H9 (cell line): ENCODE results near the gene PRR23E. TPM values are rescaled to one million over a fixed set of nuclear protein-coding genes. Genes with fewer than 3 reads are reported as not detected.
A peak's percentile ranks its signal among the peaks of the same experiment; 100 is the strongest.

ENCODE experiments used
- DNase-seq: peaks from one replicate; pipeline ENCODE4 v3.0.0-alpha.2; 2017
- H2AFZ ChIP-seq: one replicate; pipeline ENCODE4 v1.6.1; 2013; ENCODE audit warnings: mild to moderate bottlenecking, low read length, control low read depth, moderate library complexity
- H2AK5ac ChIP-seq: 2 replicates; pipeline ENCODE4 v1.6.1; 2013; ENCODE audit warnings: low read length, control low read depth, mixed read lengths; ENCODE audit not compliant: insufficient read length
- H2BK120ac ChIP-seq: one replicate; pipeline ENCODE4 v1.6.1; 2013; ENCODE audit warnings: low read depth, mild to moderate bottlenecking, low read length, control low read depth, inconsistent platforms; ENCODE audit not compliant: poor library complexity, severe bottlenecking
- H2BK12ac ChIP-seq: 2 replicates; pipeline ENCODE4 v1.6.1; 2013; ENCODE audit warnings: low read length, control low read depth, mixed read lengths, low read depth; ENCODE audit not compliant: insufficient read length
- H2BK15ac ChIP-seq: 2 replicates; pipeline ENCODE4 v1.6.1; 2013; ENCODE audit warnings: low read depth, low read length, control low read depth
- H2BK20ac ChIP-seq: one replicate; pipeline ENCODE4 v1.6.1; 2013; ENCODE audit warnings: low read depth, mild to moderate bottlenecking, low read length, control low read depth, inconsistent platforms; ENCODE audit not compliant: poor library complexity, severe bottlenecking
- H2BK5ac ChIP-seq: 2 replicates; pipeline ENCODE4 v1.6.1; 2013; ENCODE audit warnings: low read length, control low read depth, mixed read lengths; ENCODE audit not compliant: insufficient read length
- H3K14ac ChIP-seq: 2 replicates; pipeline ENCODE4 v1.6.1; 2013; ENCODE audit warnings: low read length, control low read depth; ENCODE audit not compliant: insufficient read depth
- H3K18ac ChIP-seq: 2 replicates; pipeline ENCODE4 v1.6.1; 2013; ENCODE audit warnings: low read depth, mild to moderate bottlenecking, mixed read lengths, low read length, control low read depth; ENCODE audit not compliant: insufficient read length
- H3K23ac ChIP-seq: 2 replicates; pipeline ENCODE4 v1.6.1; 2013; ENCODE audit warnings: low read length, control low read depth, mixed read lengths, low read depth; ENCODE audit not compliant: insufficient read length
- H3K23me2 ChIP-seq: 2 replicates; pipeline ENCODE4 v1.6.1; 2013; ENCODE audit warnings: low read depth, mild to moderate bottlenecking, mixed read lengths, low read length, control low read depth; ENCODE audit not compliant: insufficient read length, poor library complexity, severe bottlenecking
- H3K27ac ChIP-seq: 2 replicates; pipeline ENCODE4 v1.5.1; 2013; ENCODE audit warnings: low read length, control low read depth, mixed read lengths, low read depth; ENCODE audit not compliant: insufficient read length
- H3K27me3 ChIP-seq: 2 replicates; pipeline ENCODE4 v1.6.1; 2013; ENCODE audit warnings: low read length, control low read depth, inconsistent platforms; ENCODE audit not compliant: insufficient read depth
- H3K4ac ChIP-seq: 2 replicates; pipeline ENCODE4 v1.6.1; 2013; ENCODE audit warnings: low read depth, mild to moderate bottlenecking, control low read depth, inconsistent platforms, low read length, moderate library complexity
- H3K4me1 ChIP-seq: 2 replicates; pipeline ENCODE4 v1.6.1; 2013; ENCODE audit warnings: low read length, control low read depth, inconsistent platforms; ENCODE audit not compliant: insufficient read depth
- H3K4me2 ChIP-seq: 2 replicates; pipeline ENCODE4 v1.6.1; 2013; ENCODE audit warnings: low read length, control low read depth, mixed read lengths; ENCODE audit not compliant: insufficient read length, insufficient read depth
- H3K56ac ChIP-seq: 2 replicates; pipeline ENCODE4 v1.6.1; 2013; ENCODE audit warnings: low read depth, mild to moderate bottlenecking, mixed read lengths, low read length, control low read depth; ENCODE audit not compliant: insufficient read length
- H3K79me1 ChIP-seq: 2 replicates; pipeline ENCODE4 v1.6.1; 2013; ENCODE audit warnings: low read depth, mild to moderate bottlenecking, moderate library complexity, low read length, control low read depth, inconsistent platforms; ENCODE audit not compliant: insufficient read depth, poor library complexity, severe bottlenecking
- H3K79me2 ChIP-seq: 2 replicates; pipeline ENCODE4 v1.6.1; 2013; ENCODE audit warnings: low read length, control low read depth, inconsistent platforms; ENCODE audit not compliant: insufficient read depth
- H3K9ac ChIP-seq: 2 replicates; pipeline ENCODE4 v1.6.1; 2013; ENCODE audit warnings: low read length, control low read depth, mixed read lengths; ENCODE audit not compliant: insufficient read length; ENCODE audit errors: extremely low read depth
- H3K9me3 ChIP-seq: one replicate; pipeline ENCODE4 v1.6.1; 2013; ENCODE audit warnings: low read depth, low read length, inconsistent platforms; ENCODE audit not compliant: control insufficient read depth
- H3T11ph ChIP-seq: one replicate; pipeline ENCODE4 v1.6.1; 2013; ENCODE audit warnings: mild to moderate bottlenecking, low read length, control low read depth, inconsistent platforms
- H4K20me1 ChIP-seq: one replicate; pipeline ENCODE4 v1.6.1; 2013; ENCODE audit not compliant: control insufficient read depth, insufficient read length, insufficient read depth
- H4K5ac ChIP-seq: 2 replicates; pipeline ENCODE4 v1.6.1; 2013; ENCODE audit warnings: low read depth, mild to moderate bottlenecking, mixed read lengths, low read length, control low read depth; ENCODE audit not compliant: insufficient read length
- H4K8ac ChIP-seq: replicated peaks from 2 replicates; pipeline ENCODE4 v1.6.1; 2013; ENCODE audit warnings: low read length, control low read depth, mixed read lengths, low read depth; ENCODE audit not compliant: insufficient read length
- H4K91ac ChIP-seq: 2 replicates; pipeline ENCODE4 v1.6.1; 2013; ENCODE audit warnings: low read depth, mild to moderate bottlenecking, moderate library complexity, mixed read lengths, low read length, control low read depth; ENCODE audit not compliant: insufficient read length
- H3K27ac Mint-ChIP-seq, 3 experiments: 2 replicates in 2 of 3; 3 replicates in 1 of 3; pipeline ENCODE4 v1.8.0; 2020 to 2021; ENCODE audit warnings: mixed read lengths in 3 of 3, mild to moderate bottlenecking in 1 of 3, moderate library complexity in 1 of 3
- H3K27me3 Mint-ChIP-seq: 2 replicates; pipeline ENCODE4 v1.8.0; 2021; ENCODE audit warnings: low read depth, mild to moderate bottlenecking, moderate library complexity, mixed read lengths
- H3K36me3 Mint-ChIP-seq, 3 experiments: 2 replicates in 2 of 3; 3 replicates in 1 of 3; pipeline ENCODE4 v1.8.0; 2020 to 2021; ENCODE audit warnings: low read depth in 3 of 3, mixed read lengths in 3 of 3; ENCODE audit not compliant: insufficient read depth in 1 of 3
- H3K4me1 Mint-ChIP-seq, 2 experiments: 2 replicates each; pipeline ENCODE4 v1.8.0; 2020; ENCODE audit warnings: mixed read lengths in 2 of 2
- H3K4me3 Mint-ChIP-seq, 2 experiments: 2 replicates in 1 of 2; 3 replicates in 1 of 2; pipeline ENCODE4 v1.8.0; 2020 to 2021; ENCODE audit warnings: mild to moderate bottlenecking in 2 of 2, mixed read lengths in 2 of 2, moderate library complexity in 1 of 2
- H3K9me3 Mint-ChIP-seq, 2 experiments: 2 replicates in 1 of 2; 3 replicates in 1 of 2; pipeline ENCODE4 v1.8.0; 2020; ENCODE audit warnings: mild to moderate bottlenecking in 2 of 2, mixed read lengths in 2 of 2, moderate library complexity in 1 of 2
- CTCF ChIP-seq: fragments of 200-600 bp; sonication (generic); conservative IDR thresholded peaks from 3 replicates; pipeline ENCODE4 v1.8.0; 2021; ENCODE audit warnings: antibody characterized with exemption, mild to moderate bottlenecking
- WGBS: extraction: QIAGEN DNeasy Blood & Tissue Kit; methylation state at CpG from one replicate; pipeline ENCODE4 v1.1.7; 2013; ENCODE audit warnings: missing lambda C conversion rate, low lambda C conversion rate, mixed read lengths; ENCODE audit not compliant: insufficient read length; ENCODE audit errors: extremely low coverage; 5-methylcytosine and 5-hydroxymethylcytosine counted together
- total RNA-seq: library from RNA; stranded (reverse); gene quantifications from 2 replicates; pipeline ENCODE4 v1.2.1, GENCODE V29; 2021

Gene PRR23E
- total RNA-seq, 1 experiment from 2014 or later: not detected

GRCh38 chr3:127171320-127171719 is 21.6 kb upstream of the PRR23E start:
- Histone ChIP-seq H2AFZ (no peak overlapping the region), H3K14ac (no peak overlapping the region), H2BK20ac (no peak overlapping the region), H2BK15ac (no peak overlapping the region), H3K4ac (no peak overlapping the region), H4K8ac (no peak overlapping the region), H3K56ac (no peak overlapping the region), H2AK5ac (no peak overlapping the region), H3K9ac (no peak overlapping the region), H3T11ph (no peak overlapping the region), H3K18ac (no peak overlapping the region), H2BK5ac (no peak overlapping the region), H2BK120ac (no peak overlapping the region), H3K23ac (no peak overlapping the region), H4K5ac (no peak overlapping the region), H4K91ac (no peak overlapping the region), H3K27me3 (no peaks in the 10 kb centered on the region), H2BK12ac (no peak overlapping the region), H3K27ac (no peak overlapping the region), H3K23me2 (no peaks in the 10 kb centered on the region), H3K9me3 (no peaks in the 10 kb centered on the region), H3K4me1 (no peaks in the 10 kb centered on the region; the same call in 1 of the 2 replicates), H3K79me1 (no peaks in the 10 kb centered on the region), H3K79me2 (no peaks in the 10 kb centered on the region), H3K4me2 (no peak overlapping the region), H4K20me1 (no peaks in the 10 kb centered on the region)
- Mint-ChIP-seq H3K36me3 (no peaks in the 10 kb centered on the region), H3K9me3 (no peaks in the 10 kb centered on the region), H3K4me1 (peaks cover 3 to 13% of the 10 kb centered on the region in 2 experiments; a peak in 3 of 4 replicates), H3K27ac (no peak overlapping the region), H3K4me3 (no peak overlapping the region), H3K27me3 (peaks cover 14% of the 10 kb centered on the region)
- TF ChIP-seq CTCF: no peak
- no CpG with 5 or more reads among the region's 6 CpGs for WGBS
- DNase-seq: peak; percentile 9
